ENCODE data around the gene ZNF880.
"Not testable (repeated sequence)": the region's sequence is repeated elsewhere in the genome, so short reads cannot be mapped to it uniquely, and the experiment has no call there.

ZNF880 gene
- total RNA-seq: 11.8 to 16.3 reads per million in 2 experiments

DNA sequence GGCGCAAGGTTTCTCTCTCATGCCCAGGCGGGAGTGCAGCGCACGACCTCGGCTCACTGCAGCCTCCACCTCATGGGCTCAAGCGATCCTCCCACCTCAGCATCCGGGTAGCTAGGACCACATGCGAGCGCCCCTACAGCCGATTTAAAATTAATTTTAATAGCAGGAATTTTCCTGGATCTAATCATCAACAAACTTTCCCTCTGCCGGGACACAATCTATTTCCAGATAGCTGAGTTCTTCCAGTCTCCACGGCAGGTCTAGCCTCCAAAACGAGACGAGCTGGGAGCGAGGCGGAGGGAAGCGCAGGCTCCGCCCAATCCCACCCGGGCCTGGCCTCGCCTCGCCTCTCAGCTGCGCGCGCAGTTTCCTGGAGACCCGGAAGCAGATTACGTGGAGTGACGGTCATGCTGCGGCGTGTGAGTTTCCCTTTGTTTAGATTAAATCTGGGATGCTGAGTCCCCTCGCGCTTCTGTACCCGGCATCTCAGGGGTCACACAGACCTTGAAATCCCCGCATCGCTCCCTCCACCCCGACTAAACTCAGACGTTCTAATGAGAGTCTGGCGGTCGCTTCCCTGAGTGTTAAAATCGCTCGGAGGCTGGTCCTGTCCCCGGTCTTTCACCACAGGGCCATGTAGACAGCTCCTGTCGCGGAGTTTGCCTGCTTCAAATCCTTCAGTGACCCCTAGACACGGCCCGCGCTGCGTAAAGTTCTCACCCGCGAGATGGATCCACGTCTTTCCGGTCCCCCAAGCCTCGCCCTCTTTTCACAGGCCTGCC lies at the start of gene ZNF880:
ZNF880 (plus strand) TSS at position 365 of the 782 bp plus-strand sequence; CDS start at position 408, 43 bp downstream.
- peak; percentile 86 for DNase-seq (ENCODE audit: low read depth)

GRCh38 chr19:52322429-52322828 lies 47.3 kb upstream of the ZNF880 start:
- no peak for DNase-seq (ENCODE audit: low read depth)

- no peak for DNase-seq (ENCODE audit: low read depth)
Observed at GRCh38 chr19:52331757-52332156, 38.0 kb upstream of the ZNF880 start.

DNA sequence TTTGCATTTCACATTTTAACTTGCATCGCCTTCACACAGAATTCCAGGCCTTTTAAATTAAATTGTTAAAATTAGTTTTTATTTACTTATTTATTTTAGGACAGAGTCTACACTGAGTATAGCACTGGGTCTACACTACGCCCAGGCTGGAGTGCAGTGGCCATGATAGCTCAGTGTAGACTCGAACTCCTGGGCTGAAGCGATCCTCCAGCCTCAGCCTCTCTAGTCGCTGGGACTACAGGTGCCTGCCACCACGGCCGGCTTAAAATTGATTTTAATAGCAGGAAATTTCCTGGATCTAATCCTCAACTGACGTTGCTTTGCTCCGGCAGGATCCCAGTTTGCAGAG lies 34.0 kb upstream of the ZNF880 start:
- DNase-seq (ENCODE audit: low read depth): no peak

GRCh38 chr19:52336117-52336790 lies 33.5 kb upstream of the ZNF880 start, which contains the start of gene ZNF610:
Gene ZNF610, plus strand, starts transcription at chr19:52336243. Its CDS starts 12,930 bp downstream, at chr19:52349173.
- peak; percentile 71 for DNase-seq (ENCODE audit: low read depth)

- DNase-seq (ENCODE audit: low read depth): no peak
Observed at GRCh38 chr19:52336791-52337381, 32.8 kb upstream of the ZNF880 start.

DNA sequence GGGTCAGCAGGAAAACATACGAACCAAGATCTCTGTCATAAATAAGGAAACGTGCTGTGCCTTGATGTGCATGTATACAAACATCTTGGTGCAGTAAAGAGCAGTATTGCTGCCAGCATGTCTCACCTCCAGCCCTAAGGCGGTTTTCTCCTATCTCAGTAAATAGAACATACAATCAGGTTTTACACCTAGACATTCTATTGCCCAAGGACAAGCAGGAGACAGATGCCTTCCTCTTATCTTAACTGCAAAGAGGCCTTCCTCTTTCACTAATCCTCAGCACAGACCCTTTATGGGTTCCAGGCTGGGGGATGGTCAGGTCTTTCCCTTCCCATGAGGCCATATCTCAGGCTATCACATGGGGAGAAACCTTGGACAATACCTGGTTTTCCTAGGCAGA lies 30.7 kb upstream of the ZNF880 start:
- not testable (repeated sequence) for DNase-seq (ENCODE audit: low read depth)

GRCh38 chr19:52343548-52343947 lies 26.2 kb upstream of the ZNF880 start:
- peak; percentile 12 for DNase-seq (ENCODE audit: low read depth)

DNA sequence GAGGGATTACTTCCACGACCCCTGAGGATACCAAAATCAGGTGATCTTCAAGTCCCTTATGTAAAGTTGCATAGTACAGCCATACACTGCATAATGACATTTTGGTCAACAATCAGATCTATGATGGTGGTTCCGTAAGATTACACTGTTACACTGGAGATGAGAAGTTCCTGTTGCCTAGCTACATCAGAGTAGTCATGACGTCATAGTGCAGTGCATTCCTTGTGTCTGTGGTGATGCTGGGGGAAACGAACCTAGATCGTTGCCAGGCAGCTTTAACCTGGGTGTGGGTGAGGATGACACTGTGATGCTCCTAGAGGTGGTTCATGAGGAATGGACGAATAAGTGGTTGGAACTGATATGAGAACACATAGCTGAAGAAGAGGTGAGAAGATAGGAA lies 24.6 kb upstream of the ZNF880 start:
- DNase-seq (ENCODE audit: low read depth): no peak

DNA sequence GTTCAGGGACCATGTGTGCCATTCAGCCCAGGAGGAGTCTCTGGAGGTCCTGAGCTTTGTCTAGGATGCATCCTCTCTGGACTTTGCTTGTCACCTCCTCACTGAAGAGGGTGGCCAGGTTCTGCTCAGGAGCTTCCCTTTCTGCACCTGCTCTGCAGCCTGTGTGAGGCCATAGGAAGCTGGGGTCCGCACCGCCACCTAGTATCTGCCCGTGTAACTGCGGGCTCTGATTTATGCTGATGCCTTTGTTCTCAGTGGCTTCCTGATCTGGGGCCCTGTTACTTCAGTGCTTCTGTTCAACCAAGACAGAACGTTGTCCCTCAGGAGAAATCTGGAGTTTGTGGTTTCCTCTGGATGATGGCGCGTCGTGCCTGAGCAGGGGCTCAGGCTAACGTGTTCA lies 18.2 kb upstream of the ZNF880 start:
- no peak for DNase-seq (ENCODE audit: low read depth)

DNA sequence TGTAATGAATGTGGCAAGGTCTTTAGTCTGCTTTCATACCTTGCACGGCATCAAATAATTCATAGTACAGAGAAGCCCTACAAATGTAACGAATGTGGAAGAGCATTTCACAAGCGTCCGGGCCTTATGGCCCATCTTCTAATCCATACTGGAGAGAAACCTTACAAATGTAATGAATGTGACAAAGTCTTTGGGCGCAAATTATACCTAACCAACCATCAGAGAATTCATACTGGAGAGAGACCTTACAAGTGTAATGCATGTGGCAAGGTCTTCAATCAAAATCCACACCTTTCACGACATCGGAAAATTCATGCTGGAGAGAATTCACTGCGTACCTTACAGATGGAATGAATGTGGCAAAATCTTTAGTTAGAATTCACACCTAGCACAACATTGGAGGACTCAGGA lies 3.3 kb upstream of the ZNF880 start:
- DNase-seq (ENCODE audit: low read depth): no peak

DNA sequence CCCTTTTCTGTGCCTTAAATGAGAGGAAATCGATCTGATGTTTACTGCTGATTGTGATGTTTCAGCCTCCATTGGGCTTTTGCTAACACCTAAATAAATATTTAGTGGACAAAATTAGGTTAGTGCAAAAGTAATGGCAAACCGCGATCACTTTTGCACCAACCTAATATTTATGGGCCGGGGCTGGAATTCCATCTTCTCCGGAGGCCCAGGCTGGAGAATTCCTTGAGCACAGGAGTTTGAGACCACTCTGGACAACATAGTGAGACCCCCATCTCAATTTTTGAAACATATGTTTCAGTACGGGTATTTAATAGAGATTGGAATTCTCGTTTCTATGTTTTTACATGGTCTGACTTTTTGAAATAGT lies 603 bp downstream of the ZNF880 start:
- DNase-seq (ENCODE audit: low read depth): no peak

- no peak for DNase-seq (ENCODE audit: low read depth)
Observed at GRCh38 chr19:52391135-52391534, 21.4 kb downstream of the ZNF880 start.

- peak; percentile 84 for DNase-seq (ENCODE audit: low read depth)
Observed at GRCh38 chr19:52397310-52398080, 27.8 kb downstream of the ZNF880 start, which contains the start of gene ZNF528. Gene ZNF528, plus strand, starts transcription at chr19:52397849. Its CDS starts 4,165 bp downstream, at chr19:52402014.

- DNase-seq (ENCODE audit: low read depth): no peak
Observed at GRCh38 chr19:52398081-52398441, 28.3 kb downstream of the ZNF880 start.

DNA sequence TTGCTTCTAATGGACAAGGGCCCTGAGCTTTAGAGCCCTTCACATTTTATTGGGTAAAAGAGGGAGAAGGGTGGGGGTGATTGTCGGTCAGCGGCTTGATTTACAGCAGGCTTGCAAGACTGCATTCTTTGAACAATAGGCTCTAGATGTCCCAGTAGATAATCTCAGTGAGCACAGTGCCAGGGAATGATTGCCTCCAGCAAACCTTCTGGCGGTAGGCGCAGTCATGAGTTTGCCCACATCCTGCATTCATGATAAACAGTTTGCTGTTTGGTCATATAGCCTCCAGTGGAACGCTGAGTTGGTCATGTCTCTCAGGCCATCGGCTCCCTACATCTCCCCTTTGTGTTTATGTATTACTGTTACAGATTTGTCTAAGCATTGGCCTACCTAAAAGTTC lies 40.6 kb downstream of the ZNF880 start:
- no peak for DNase-seq (ENCODE audit: low read depth)

DNA sequence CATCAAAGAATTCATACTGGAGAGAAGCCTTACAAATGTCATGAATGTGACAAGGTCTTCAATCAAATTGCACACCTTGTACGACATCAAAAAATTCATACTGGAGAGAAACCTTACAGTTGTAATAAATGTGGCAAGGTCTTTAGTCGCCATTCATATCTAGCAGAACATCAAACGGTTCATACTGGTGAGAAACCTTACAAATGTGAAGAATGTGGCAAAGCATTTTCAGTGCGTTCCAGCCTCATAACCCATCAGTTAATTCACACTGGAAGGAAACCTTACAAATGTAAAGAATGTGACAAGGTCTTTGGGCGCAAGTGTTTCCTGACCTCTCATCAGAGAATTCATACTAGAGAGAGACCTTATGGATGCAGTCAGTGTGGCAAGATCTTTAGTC lies 46.0 kb downstream of the ZNF880 start:
- no peak for DNase-seq (ENCODE audit: low read depth)

- DNase-seq (ENCODE audit: low read depth): no peak
Observed at GRCh38 chr19:52428937-52429336, 59.2 kb downstream of the ZNF880 start, which contains the start of gene ZNF534. Gene ZNF534, plus strand, starts transcription at chr19:52429148. Its CDS starts 2,327 bp downstream, at chr19:52431475.

Data from T follicular helper cell (primary cell).